ENCODE measurements around the gene SAP30. TPM values are rescaled to one million over a fixed set of nuclear protein-coding genes. Genes with fewer than 3 reads are reported as not detected.

The SAP30 gene
- polyA plus RNA-seq, 1 donor from 2014 or later, result 2.5 TPM

DNA sequence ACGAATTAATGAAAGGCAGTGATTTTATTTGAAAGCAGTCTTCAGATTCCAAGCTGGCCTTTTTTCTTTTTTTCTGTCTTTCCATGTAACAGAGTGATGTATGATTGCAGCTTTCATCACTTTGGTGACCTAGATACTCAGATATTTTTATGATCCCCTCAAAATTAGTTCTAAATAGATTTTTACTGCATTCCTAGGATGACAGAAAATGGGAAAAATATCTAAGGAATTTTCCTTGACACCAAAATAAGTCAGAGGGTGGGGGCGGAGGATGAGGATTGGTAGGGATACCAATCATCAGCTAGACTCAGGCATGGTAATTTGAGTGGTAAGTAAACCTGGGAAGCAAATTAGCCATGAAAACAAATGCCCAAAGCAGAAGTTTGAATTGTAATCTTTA lies 24.7 kb upstream of the SAP30 start:
- Mint-ChIP-seq H3K36me3 (no peaks in the 10 kb centered on the region), H3K9me3 (no peaks in the 10 kb centered on the region), H3K27me3 (no peaks in the 10 kb centered on the region), H3K27ac (no peak overlapping the region), H3K4me1 (peaks cover 1 to 7% (median 4%) of the 10 kb centered on the region in 3 donors), H3K4me3 (no peak overlapping the region)

DNA sequence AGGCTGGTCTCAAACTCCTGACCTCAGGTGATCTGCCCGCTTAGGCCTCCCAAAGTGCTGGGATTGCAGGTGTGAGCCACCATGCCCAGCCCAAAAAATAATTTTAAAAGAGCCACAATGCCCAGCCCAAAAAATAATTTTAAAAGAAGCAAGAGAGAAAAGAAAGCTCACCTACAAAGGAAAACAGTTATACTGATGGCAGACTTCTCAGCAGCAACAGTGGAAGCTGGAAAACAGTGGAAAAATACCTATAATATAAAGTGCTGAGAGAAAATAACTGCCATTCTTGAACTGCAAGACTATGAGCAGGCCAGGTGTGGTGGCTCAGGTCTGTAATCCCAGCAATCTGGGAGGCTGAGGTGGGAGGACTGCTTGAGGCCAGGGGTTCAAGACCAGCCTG lies 23.3 kb upstream of the SAP30 start:
- no peaks in the 10 kb centered on the region for H3K36me3 Mint-ChIP-seq
- no peak overlapping the region for H3K4me3 Mint-ChIP-seq
- no peaks in the 10 kb centered on the region for H3K9me3 Mint-ChIP-seq
- H3K27ac Mint-ChIP-seq, result no peak overlapping the region
- peaks cover 1 to 7% (median 4%) of the 10 kb centered on the region in 3 donors for H3K4me1 Mint-ChIP-seq
- H3K27me3 Mint-ChIP-seq, result no peaks in the 10 kb centered on the region

DNA sequence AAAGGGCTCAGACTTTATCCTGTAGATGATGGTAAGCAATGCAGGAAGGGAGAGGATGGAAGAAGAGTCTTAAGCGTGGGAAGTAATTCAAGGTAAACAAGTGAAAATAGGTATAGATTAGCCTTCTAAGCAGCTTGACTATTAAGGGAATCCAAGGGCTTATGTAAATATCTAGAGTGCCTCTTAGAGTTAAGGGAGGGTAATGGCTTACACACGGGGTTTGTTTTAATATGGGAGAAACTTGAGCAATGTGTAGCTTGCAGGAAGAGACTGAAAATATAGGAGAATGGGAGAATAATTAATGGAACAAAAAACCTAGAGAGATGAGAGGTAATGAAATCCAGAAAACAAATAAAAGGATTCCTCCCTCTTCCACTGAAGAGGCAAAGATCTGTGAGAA lies 12.8 kb upstream of the SAP30 start:
- Mint-ChIP-seq H3K27ac (no peak overlapping the region), H3K4me1 (no peaks in the 10 kb centered on the region), H3K27me3 (peaks cover 2% of the 10 kb centered on the region), H3K9me3 (no peaks in the 10 kb centered on the region), H3K36me3 (no peaks in the 10 kb centered on the region), H3K4me3 (no peak overlapping the region)

DNA sequence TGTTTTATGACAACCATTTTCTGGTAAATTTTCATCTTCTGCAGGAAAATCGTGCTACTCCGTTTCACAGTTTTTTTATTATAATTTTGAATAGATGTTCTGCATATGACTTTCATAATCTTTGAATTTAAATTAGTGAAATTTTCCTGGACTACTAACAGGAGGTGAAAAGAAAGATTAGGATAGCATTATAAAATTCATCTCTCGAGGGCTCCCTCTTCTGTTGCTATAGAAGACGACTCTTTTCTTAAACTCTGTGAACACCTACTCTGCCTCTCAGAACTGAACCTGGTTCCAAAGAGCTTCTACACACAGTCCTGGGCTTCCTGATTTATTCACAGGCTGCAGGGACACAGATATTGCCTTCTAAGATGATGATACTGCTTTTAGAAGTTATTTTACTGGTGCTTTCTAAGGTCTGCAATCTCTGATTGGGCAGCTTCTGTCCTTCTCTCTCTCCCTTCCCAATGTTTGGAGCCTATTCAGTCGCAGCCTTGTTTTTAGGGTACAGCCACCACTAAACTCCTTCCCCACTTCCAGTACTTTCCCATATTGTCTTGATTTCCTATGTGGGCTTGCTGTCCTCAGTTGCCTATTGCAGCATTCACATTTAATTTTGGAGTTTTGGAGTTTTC lies 10.1 kb upstream of the SAP30 start:
- Mint-ChIP-seq H3K27me3 (peaks cover 2% of the 10 kb centered on the region), H3K9me3 (no peaks in the 10 kb centered on the region), H3K4me3 (no peak overlapping the region), H3K36me3 (no peaks in the 10 kb centered on the region), H3K27ac (no peak overlapping the region), H3K4me1 (no peaks in the 10 kb centered on the region)

DNA sequence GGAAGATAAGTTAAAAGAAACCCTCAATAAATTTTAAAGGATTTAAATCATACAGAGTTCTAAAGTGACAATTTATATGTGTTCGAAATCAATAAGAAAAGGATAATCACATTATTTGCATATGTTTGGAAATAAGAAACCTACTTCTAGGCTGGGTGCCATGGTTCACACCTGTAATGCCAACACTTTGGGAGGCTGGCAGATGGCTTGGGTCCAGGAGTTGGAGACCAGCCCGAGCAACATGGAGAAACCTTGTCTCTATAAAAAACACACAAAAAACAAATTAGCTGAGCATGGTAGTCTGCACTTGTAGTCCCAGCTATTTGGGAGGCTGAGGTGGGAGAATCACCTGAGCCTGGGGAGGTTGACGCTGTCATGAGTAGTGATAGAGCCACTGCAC lies 8.1 kb upstream of the SAP30 start:
- no peaks in the 10 kb centered on the region for H3K36me3 Mint-ChIP-seq
- H3K27me3 Mint-ChIP-seq, result peaks cover 2% of the 10 kb centered on the region
- no peaks in the 10 kb centered on the region for H3K9me3 Mint-ChIP-seq
- H3K4me3 Mint-ChIP-seq, result no peak overlapping the region
- no peaks in the 10 kb centered on the region for H3K4me1 Mint-ChIP-seq
- H3K27ac Mint-ChIP-seq, result no peak overlapping the region

DNA sequence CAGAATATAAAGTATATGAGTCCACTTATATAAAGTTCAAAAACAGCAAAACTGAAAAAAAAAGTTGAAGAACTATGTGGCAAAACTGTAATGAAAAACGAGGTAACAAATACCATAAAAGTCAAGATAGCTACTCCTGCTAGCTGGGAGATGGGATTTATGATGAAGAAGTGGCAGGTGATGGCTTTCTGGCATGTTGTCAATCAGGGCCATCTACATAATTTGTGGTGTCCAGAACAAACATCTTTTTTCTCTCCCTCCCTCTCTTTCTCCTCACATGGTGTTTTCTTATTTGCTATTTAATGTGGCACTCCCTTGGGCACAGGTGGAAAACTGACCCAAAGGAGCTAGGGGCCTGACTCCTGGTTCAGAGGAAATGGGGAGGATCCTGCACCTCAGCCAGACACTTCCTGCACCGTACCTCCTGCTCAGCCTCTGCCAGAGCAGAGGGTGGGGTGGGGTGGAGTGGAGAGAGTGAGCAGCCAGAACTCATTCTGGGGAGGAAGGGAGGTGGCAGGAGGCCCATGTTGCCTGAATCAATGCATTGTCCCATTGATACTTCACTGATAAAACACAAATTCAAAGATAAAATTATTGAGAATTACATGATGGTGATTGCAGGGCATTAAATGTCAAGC lies 5.3 kb upstream of the SAP30 start:
- H3K36me3 Mint-ChIP-seq, result no peaks in the 10 kb centered on the region
- H3K4me3 Mint-ChIP-seq, result peak overlapping the region in 1 of 4 donors; percentile 14
- H3K27me3 Mint-ChIP-seq, result no peaks in the 10 kb centered on the region
- H3K4me1 Mint-ChIP-seq, result peaks cover 0 to 3% (median 0%) of the 10 kb centered on the region in 3 donors
- H3K9me3 Mint-ChIP-seq, result no peaks in the 10 kb centered on the region
- no peak overlapping the region for H3K27ac Mint-ChIP-seq

DNA sequence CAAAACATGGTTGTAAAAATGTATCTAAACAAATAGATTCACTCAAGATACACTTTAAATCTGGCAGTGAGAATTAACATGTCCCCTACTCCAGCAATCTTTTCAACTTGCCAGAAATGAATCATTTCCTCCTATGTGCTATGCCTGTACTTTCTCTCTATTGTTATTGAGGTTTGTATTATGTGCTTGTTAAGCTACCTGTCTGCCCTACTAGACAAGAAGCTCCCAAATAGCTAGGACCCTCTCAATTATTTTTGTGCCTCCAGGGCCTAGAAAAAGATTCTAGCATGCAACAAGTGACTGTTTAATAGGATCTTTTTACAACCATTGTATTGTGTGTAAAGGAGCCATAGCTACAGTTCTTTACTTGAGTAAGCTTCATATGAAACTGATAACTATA lies 3.5 kb upstream of the SAP30 start:
- peak overlapping the region in 1 of 4 donors; percentile 44 for H3K4me3 Mint-ChIP-seq
- H3K27me3 Mint-ChIP-seq, result peaks cover 2% of the 10 kb centered on the region
- H3K27ac Mint-ChIP-seq, result no peak overlapping the region
- no peaks in the 10 kb centered on the region for H3K36me3 Mint-ChIP-seq
- peaks cover 3 to 7% (median 5%) of the 10 kb centered on the region in 3 donors for H3K4me1 Mint-ChIP-seq
- no peaks in the 10 kb centered on the region for H3K9me3 Mint-ChIP-seq

DNA sequence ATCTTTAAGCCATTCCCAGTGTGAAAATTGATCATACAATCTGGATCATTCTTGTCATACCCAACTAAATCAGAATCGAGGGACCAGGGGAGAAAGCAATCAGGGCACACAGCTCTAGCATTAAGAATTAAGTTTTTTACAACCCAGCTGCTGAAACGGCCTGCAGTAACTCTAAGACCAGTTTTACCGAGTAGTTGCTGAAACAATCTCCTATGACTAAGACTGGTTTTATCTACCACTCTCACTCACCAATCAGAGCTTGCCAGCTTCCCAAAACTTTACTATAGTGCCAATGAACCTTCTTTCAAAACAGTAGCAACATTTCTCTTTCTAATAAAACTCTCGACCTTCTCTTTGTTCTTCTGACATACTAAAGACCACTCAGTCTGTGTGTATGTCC lies 2.8 kb upstream of the SAP30 start:
- H3K9me3 Mint-ChIP-seq, result no peaks in the 10 kb centered on the region
- peaks cover 5 to 9% (median 5%) of the 10 kb centered on the region in 3 donors for H3K4me1 Mint-ChIP-seq
- no peak overlapping the region for H3K27ac Mint-ChIP-seq
- peak overlapping the region in 1 of 4 donors; percentile 24 for H3K4me3 Mint-ChIP-seq
- H3K36me3 Mint-ChIP-seq, result no peaks in the 10 kb centered on the region
- H3K27me3 Mint-ChIP-seq, result peaks cover 2% of the 10 kb centered on the region

DNA sequence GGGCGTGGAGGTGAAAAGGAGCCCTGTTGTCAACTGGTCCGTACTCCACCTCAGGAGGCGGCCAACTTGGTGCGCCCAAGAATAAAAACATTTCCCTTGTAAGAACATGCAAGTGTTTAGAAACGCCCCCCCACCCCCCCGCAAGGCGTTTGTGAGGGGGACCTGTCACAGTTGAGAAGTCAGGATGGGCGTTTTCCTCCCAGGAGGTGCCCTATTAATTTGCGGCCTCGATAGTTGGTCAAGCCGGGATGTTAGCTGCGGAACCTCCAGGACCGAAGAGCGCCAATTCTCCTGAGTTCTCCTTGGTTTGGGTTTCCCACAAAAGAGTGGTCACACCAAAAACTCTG lies 651 bp upstream of the SAP30 start:
- H3K9me3 Mint-ChIP-seq, result no peaks in the 10 kb centered on the region
- H3K36me3 Mint-ChIP-seq, result no peaks in the 10 kb centered on the region
- peak overlapping the region; percentile 64 to 97 (median 92) for H3K27ac Mint-ChIP-seq
- H3K27me3 Mint-ChIP-seq, result peaks cover 2% of the 10 kb centered on the region
- peaks cover 5 to 13% (median 9%) of the 10 kb centered on the region in 3 donors for H3K4me1 Mint-ChIP-seq
- H3K4me3 Mint-ChIP-seq, result peak overlapping the region; percentile 82 to 100 (median 99)

DNA sequence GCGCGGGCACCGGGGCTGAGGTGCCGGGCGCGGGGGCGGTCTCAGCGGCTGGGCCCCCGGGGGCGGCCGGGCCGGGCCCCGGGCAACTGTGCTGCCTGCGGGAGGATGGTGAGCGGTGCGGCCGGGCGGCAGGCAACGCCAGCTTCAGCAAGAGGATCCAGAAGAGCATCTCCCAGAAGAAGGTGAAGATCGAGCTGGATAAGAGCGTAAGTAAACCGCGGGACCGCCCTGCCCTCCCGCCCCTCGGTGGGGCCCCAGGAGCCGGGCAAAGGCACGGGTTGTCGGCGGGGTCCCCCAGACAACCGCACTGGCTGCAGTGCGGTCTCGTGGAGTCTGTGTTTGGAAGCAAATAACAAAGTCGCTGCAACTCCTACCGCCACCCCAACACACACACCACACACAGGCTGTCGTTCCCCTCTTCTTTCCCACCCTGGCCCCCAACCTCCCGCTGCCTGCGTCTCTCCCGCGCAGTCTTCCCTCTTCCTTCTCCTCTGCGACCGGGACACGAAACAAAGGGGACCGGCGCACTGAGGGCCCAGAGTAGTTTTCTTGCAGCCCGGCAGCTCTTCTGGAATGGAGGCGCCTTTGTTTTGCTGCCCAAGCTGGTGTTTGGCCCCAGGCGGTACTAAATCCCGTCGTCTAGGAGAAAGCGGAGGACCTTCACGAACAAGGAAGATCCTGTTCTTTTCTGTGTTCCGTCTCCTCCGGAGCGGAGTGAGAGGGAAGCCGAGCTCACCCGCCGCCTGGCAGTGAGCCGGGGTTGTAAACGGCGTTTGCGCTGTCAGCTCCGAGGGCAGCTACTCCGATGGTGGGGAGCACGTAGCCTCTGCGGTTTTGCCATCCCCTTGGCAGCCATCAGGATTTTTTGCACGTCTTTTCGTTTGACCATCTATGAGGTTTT lies 788 bp downstream of the SAP30 start:
- Mint-ChIP-seq H3K4me3 (peak overlapping the region; percentile 82 to 99 (median 94)), H3K9me3 (no peaks in the 10 kb centered on the region), H3K27ac (peak overlapping the region; percentile 37 to 89 (median 87)), H3K4me1 (peaks cover 5 to 13% (median 9%) of the 10 kb centered on the region in 3 donors), H3K36me3 (peaks cover 5% of the 10 kb centered on the region), H3K27me3 (peaks cover 2% of the 10 kb centered on the region)

DNA sequence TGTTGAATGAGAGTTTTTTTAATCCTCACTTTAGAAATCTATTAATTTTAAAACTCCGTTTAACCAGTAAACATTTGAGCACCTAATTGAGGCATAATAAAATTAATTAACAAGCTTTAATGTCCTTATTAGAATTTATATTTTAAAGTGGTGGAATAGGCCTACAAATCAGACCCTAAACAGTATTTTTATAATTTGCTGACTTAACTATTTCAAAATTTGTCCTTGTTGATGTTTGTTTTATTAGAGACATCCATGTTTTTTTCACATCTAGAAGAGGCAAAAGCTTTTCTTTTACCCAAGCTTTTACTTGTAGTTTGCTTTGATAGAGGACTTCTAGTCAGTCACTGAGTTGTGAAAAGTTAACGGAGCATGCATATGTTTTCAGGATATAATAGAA lies 3.8 kb downstream of the SAP30 start:
- peaks cover 5 to 9% (median 9%) of the 10 kb centered on the region in 3 donors for H3K4me1 Mint-ChIP-seq
- H3K27me3 Mint-ChIP-seq, result peaks cover 2% of the 10 kb centered on the region
- H3K36me3 Mint-ChIP-seq, result peaks cover 5% of the 10 kb centered on the region
- no peaks in the 10 kb centered on the region for H3K9me3 Mint-ChIP-seq
- no peak overlapping the region for H3K27ac Mint-ChIP-seq
- no peak overlapping the region for H3K4me3 Mint-ChIP-seq

DNA sequence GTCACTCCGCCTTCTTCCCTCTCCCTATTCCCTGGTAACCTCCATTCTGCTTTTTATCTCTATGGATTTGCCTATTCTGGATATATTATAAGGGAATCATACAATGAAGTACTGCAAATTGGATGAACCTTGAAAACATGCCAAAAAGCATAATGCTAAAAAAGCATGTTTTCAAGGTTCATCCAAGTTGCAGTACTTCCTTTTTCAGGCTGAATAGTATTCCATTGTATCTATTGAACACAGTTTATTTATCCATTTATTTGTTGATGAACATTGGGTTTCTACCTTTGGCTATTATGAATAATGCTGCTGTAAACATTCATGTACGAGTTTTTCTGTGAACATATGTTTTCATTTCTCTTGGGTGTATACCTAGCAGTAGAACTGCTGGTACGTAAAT lies 9.2 kb downstream of the SAP30 start:
- no peaks in the 10 kb centered on the region for H3K4me1 Mint-ChIP-seq
- H3K9me3 Mint-ChIP-seq, result no peaks in the 10 kb centered on the region
- H3K36me3 Mint-ChIP-seq, result peaks cover 5% of the 10 kb centered on the region
- no peaks in the 10 kb centered on the region for H3K27me3 Mint-ChIP-seq
- no peak overlapping the region for H3K27ac Mint-ChIP-seq
- no peak overlapping the region for H3K4me3 Mint-ChIP-seq

DNA sequence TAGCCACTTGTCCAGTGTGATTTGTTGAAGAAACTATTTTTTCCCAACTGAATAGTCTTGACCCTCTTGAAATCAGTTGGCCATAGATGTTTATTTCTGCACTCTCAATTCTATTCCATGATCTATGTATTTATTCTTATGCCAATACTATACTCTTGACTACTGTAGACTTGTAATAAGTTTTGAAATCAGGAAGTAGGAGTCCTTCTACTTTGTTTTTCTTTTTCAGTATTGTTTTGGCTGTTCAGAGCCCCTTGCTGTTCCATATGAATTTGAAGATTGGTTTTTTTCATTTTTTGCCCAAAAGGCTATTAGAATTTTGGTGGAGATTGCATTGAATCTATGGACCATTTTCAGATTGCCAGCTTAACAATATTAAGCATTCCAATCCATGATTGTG lies 10.2 kb downstream of the SAP30 start:
- H3K9me3 Mint-ChIP-seq, result no peaks in the 10 kb centered on the region
- H3K4me3 Mint-ChIP-seq, result no peak overlapping the region
- H3K27me3 Mint-ChIP-seq, result no peaks in the 10 kb centered on the region
- H3K36me3 Mint-ChIP-seq, result peaks cover 2% of the 10 kb centered on the region
- H3K27ac Mint-ChIP-seq, result no peak overlapping the region
- H3K4me1 Mint-ChIP-seq, result no peaks in the 10 kb centered on the region

DNA sequence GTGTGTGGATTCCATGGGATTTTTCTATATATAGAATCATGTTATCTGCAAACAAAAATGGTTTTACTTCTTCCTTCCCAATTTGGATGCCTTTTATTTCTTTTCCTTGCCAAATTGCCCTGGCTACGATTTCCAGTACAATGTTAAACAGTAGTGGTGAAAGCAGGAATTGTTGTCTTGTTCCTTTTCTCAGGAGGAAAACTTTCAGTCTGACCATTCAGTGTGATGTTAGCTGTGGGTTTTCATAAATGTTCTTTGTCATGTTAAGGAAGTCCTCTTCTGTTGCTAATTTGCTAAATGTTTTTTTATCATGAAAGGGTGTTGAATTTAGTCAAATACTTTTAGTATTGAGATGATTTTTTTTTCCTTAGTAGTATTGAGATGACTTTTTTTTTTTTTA lies 10.9 kb downstream of the SAP30 start:
- no peaks in the 10 kb centered on the region for H3K4me1 Mint-ChIP-seq
- H3K27ac Mint-ChIP-seq, result no peak overlapping the region
- H3K36me3 Mint-ChIP-seq, result no peaks in the 10 kb centered on the region
- H3K9me3 Mint-ChIP-seq, result no peaks in the 10 kb centered on the region
- no peaks in the 10 kb centered on the region for H3K27me3 Mint-ChIP-seq
- H3K4me3 Mint-ChIP-seq, result no peak overlapping the region

DNA sequence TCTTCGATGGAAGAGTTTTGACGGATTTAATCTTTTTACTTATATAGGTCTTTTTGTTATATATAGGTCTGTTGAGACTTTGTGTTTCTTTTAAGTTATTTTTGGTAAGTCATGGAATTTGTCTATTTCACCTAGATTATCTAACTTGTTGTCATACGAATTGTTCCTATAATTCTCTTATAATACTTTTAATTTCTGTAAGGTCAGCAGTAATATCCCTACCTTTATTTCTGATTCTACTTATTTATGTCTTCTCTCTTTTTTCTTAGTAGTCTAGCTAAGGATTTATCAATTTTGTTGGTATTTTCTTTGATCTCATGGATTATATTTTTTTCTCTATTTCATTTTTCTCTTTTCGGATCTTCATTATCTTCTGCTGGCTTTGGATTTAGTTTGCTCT lies 11.6 kb downstream of the SAP30 start:
- Mint-ChIP-seq H3K36me3 (no peaks in the 10 kb centered on the region), H3K27me3 (no peaks in the 10 kb centered on the region), H3K27ac (no peak overlapping the region), H3K9me3 (no peaks in the 10 kb centered on the region), H3K4me3 (no peak overlapping the region), H3K4me1 (no peaks in the 10 kb centered on the region)

Measured in IgD-negative memory B cell (primary cell).